ENCODE data around the gene ATAD3B. TPM values are rescaled to one million over a fixed set of nuclear protein-coding genes. Genes with fewer than 3 reads are reported as not detected.
A peak's percentile ranks its signal among the peaks of the same experiment; 100 is the strongest.
"Not testable (repeated sequence)": the region's sequence is repeated elsewhere in the genome, so short reads cannot be mapped to it uniquely, and the experiment has no call there.

ATAD3B gene
- total and polyA plus RNA-seq, 2 of the 13 experiments (the other 11 are each of a cell fraction or from before 2014, with no cell fraction given), result 9.6 to 31.1 TPM

- no peaks in the 10 kb centered on the region for H4K20me1 ChIP-seq (ENCODE audit: insufficient read depth, low read length)
- peaks cover 7% of the 10 kb centered on the region for H3K4me1 ChIP-seq (ENCODE audit: insufficient read depth, low read length)
- CTCF ChIA-PET (ENCODE audit: low intra/inter-chr PET ratio, low total read pairs), result no interaction called here
- peaks cover 5 to 14% of the 10 kb centered on the region in 2 experiments; a peak in 3 of 5 replicates for H3K27me3 ChIP-seq (ENCODE audit: control insufficient read depth in 1 of 2, insufficient read depth in 2 of 2, low read length in 2 of 2)
- intact Hi-C loops (cut with micrococcal nuclease; ENCODE audit: unreplicated experiment) (no loop called here), in situ Hi-C loops (cut with HindIII; ENCODE audit: extremely low pct_ligation_motif_present, low pct_unique_long_range_greater_than_20kb) (no loop called here)
- no peaks in the 10 kb centered on the region for H3K9me3 ChIP-seq (ENCODE audit: low read length)
- TF ChIP-seq HMGXB4 (CRISPR knock-in tag; IDR thresholded peaks at IDR 0.05; ENCODE audit: borderline replicate concordance in 1 of 2, low read depth in 1 of 2) (no peak), NFE2 (CRISPR knock-in tag; IDR thresholded peaks at IDR 0.05) (no peak), SRSF4 (IDR thresholded peaks at IDR 0.05; ENCODE audit: low read depth, low read length, poor library complexity, severe bottlenecking) (no peak), ZNF556 (CRISPR knock-in tag; IDR thresholded peaks at IDR 0.05; ENCODE audit: borderline replicate concordance) (no peak), EEA1 (CRISPR knock-in tag; IDR thresholded peaks at IDR 0.05; ENCODE audit: borderline replicate concordance) (no peak), KDM6A (CRISPR knock-in tag; IDR thresholded peaks at IDR 0.05; ENCODE audit: low read depth) (no peak), CTCF (CRISPR knock-in tag; IDR thresholded peaks at IDR 0.05) (no peak), CREBL2 (CRISPR knock-in tag; IDR thresholded peaks at IDR 0.05; ENCODE audit: borderline replicate concordance) (no peak), DDIT3 (CRISPR knock-in tag; IDR thresholded peaks at IDR 0.05) (no peak)
- ATAC-seq, result no peak; the same call in 2 of the 3 replicates
- H3K36me3 ChIP-seq (replicated peaks in 1 of 2; ENCODE audit: control insufficient read depth in 1 of 2, insufficient read depth in 2 of 2, low read length in 2 of 2), result no peaks in the 10 kb centered on the region
- no peak for FAIRE-seq
- H2AFZ ChIP-seq (ENCODE audit: low read length), result no peak overlapping the region
- H3K9ac ChIP-seq (ENCODE audit: insufficient read depth, low read depth, low read length), result no peak overlapping the region
- H3K79me2 ChIP-seq (ENCODE audit: insufficient read depth, low read length), result no peaks in the 10 kb centered on the region
- no peak overlapping the region for H3K27ac ChIP-seq (ENCODE audit: extremely low read length, insufficient read depth, low read length)
- POLR2A ChIA-PET, result no interaction called here
- no TSS peak for BruUV-seq (replicated peaks)
- no peak overlapping the region for H3K4me3 ChIP-seq (replicated peaks in 1 of 3; ENCODE audit: insufficient read depth in 1 of 3, low read depth in 2 of 3, low read length in 3 of 3)
- no peak overlapping the region for H3K4me2 ChIP-seq (ENCODE audit: low read depth, low read length)
- no peak for DNase-seq (ENCODE audit: low spot score)
- WGBS (ENCODE audit: low lambda C conversion rate), result 64% methylated on average over 4 of the region's 30 CpGs
These were observed 16.1 kb upstream of the ATAD3B start for GRCh38 chr1:1455366-1455884.

- peak; percentile 54 for ATAC-seq
- POLR2A ChIA-PET; BruUV-seq (replicated peaks): not testable (repeated sequence)
These were observed 15.6 kb upstream of the ATAD3B start for GRCh38 chr1:1455934-1456333.

More at GRCh38 chr1:1455934-1456333, 15.6 kb upstream of the ATAD3B start:
- H2AFZ ChIP-seq (ENCODE audit: low read length); H3K9ac ChIP-seq (ENCODE audit: insufficient read depth, low read depth, low read length); H4K20me1 ChIP-seq (ENCODE audit: insufficient read depth, low read length); FAIRE-seq; H3K36me3 ChIP-seq (replicated peaks in 1 of 2; ENCODE audit: control insufficient read depth in 1 of 2, insufficient read depth in 2 of 2, low read length in 2 of 2); H3K9me3 ChIP-seq (ENCODE audit: low read length); H3K27ac ChIP-seq (ENCODE audit: extremely low read length, insufficient read depth, low read length); H3K79me2 ChIP-seq (ENCODE audit: insufficient read depth, low read length); H3K4me2 ChIP-seq (ENCODE audit: low read depth, low read length); in situ Hi-C loops (cut with HindIII; ENCODE audit: extremely low pct_ligation_motif_present, low pct_unique_long_range_greater_than_20kb); H3K4me3 ChIP-seq (replicated peaks in 1 of 3; ENCODE audit: insufficient read depth in 1 of 3, low read depth in 2 of 3, low read length in 3 of 3); DNase-seq (ENCODE audit: low spot score); CTCF ChIA-PET (ENCODE audit: low intra/inter-chr PET ratio, low total read pairs); intact Hi-C loops (cut with micrococcal nuclease; ENCODE audit: unreplicated experiment): not testable (repeated sequence)
- Histone ChIP-seq H3K27me3 (ENCODE audit: control insufficient read depth in 1 of 2, insufficient read depth in 2 of 2, low read length in 2 of 2) (peaks cover 7 to 19% of the 10 kb centered on the region in 2 experiments; a peak in 3 of 5 replicates), H3K4me1 (ENCODE audit: insufficient read depth, low read length) (peaks cover 12% of the 10 kb centered on the region)
- WGBS (ENCODE audit: low lambda C conversion rate), result 100% methylated on average over 1 of the region's 15 CpGs
